ENCODE results near the gene OBSCN. TPM values are rescaled to one million over a fixed set of nuclear protein-coding genes. Genes with fewer than 3 reads are reported as not detected.
"Not testable (repeated sequence)": the region's sequence is repeated elsewhere in the genome, so short reads cannot be mapped to it uniquely, and the experiment has no call there.

Gene OBSCN
- polyA plus RNA-seq, 4 donors, result 16.5 to 49.7 (median 34.5) TPM

- no peak for DNase-seq (ENCODE audit: low read depth in 4 of 4, low spot score in 2 of 4)
These were observed 22.2 kb upstream of the OBSCN start for GRCh38 chr1:228185641-228185965.

DNA sequence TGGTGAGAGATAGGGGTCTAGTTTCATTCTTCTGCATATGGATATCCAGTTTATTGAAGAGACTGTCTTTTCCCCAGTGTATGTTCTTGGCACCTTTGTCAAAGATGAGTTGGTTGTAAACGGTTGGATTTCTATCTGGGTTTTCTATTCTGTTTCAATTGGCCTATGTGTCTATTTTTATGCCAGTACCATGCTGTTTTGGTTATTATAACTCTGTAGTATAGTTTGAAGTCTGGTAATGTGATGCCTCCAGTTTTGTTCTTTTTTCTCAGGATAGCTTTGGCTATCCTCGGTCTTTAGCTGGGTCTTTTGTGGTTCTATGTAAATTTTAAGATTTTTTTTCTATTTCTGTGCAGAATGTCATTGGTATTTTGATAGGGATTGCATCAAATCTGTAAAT, 19.6 kb upstream of the OBSCN start:
- DNase-seq (ENCODE audit: low read depth in 4 of 4, low spot score in 2 of 4), result not testable (repeated sequence)

DNA sequence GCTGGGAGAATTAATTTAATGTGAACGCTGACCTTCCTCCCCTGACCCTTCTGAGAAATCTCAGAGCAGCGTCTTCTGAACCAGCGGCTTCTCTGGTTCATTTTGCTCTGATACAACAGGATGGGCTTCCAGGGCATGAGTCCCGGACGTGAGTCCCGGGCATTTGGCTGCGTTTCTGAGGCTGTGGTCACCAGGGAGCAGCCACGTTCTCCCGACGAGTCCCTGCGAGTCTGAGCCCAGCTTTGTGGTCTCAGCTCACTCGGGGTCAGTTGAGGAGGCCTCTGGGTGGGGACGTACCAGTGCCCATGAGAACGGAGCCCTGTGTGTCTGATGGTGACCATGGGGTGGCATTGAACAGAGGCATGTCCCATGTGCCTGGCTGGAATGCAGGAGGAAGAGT, 17.7 kb upstream of the OBSCN start:
- no peak for DNase-seq (ENCODE audit: low read depth in 4 of 4, low spot score in 2 of 4)

DNA sequence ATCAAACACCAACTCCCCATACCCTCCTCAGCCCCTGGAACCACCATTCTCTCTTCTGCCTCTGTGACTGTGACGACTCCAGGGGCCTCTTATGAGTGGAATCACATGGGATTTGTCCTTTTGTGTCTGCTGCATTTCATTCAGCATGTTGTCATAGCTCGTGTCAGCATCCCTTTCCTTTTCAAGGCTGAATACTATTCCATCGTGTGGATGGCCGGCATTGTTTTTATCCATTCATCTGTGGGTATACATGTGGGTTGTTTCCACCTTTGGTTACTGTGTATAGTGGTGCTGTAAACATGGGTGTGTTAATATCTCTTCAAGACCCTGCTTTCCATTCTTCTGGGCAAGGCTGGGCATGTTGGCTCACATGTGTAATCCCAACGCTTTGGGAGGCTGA, 17.1 kb upstream of the OBSCN start:
- no peak for DNase-seq (ENCODE audit: low read depth in 4 of 4, low spot score in 2 of 4)

- no peak for DNase-seq (ENCODE audit: low read depth in 4 of 4, low spot score in 2 of 4)
These were observed 13.4 kb upstream of the OBSCN start for GRCh38 chr1:228194436-228194835.

DNA sequence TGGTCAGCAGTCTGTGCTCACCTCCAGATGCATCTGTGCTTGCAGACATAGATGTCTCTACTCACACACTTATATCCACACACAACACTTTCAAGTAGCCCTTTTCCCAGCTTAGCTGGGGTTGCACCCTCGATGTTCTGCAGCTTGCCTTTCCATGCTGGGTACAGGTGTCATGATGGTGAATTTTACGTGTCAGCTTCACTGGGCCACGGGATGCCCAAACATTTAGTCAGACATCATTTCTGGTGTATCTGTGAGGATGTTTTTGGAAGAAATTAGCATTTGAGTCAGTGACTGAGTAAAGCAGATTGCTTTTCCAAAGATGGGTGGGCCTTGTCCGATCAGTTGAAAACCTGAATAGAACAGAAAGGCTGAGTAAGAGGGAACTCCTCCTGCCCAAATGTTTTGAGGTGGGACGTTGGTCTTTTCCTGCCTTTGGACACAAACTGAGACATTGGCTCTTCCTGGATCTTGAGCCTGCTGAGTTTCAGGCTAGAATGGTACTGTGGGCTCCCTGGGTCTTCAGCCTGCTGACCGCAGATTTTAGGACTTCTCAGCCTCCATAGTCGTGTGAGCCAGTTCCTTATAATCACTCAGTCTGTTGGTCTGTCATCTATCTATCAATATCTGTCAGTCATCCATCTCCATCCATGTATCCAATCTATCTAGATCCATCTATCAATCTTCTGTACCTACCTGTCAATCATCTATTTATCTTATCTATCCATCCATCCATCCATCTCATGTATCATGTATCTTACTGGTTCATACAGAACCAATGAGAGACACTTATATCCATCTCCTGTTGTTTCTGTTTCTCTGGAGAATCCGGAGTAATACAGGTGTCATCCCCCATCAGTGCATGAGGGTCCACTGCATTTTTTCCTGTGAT, 12.7 kb upstream of the OBSCN start:
- no peak for DNase-seq (ENCODE audit: low read depth in 4 of 4, low spot score in 2 of 4)

DNA sequence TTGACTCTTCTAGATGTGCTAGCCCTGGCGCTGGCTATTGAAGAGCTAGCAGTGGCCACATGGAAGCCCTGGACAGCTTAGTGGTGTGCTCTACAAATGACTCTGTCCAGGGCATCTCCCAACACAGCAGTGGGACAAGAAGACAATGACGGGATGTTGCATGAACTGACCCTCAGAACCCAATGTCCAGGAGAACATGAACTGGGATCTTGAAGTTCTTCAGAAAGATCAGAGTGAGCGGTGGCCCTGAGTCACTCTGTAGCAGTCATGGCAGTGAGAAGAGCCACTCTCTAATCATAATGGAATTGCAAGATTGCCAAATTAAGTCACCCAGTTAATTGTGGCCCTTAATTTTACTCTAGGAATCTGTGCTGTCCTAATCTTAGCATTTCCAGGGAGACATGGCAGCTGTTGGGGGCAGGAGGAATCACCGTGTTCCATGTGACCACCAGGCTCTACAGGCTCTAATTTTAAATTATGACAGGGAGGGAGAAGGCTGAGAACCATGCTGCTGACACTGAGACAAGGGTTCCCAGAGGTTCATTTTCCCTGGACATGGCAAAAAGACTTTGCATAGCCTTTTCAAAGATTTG, 10.2 kb upstream of the OBSCN start:
- DNase-seq (ENCODE audit: low read depth in 4 of 4, low spot score in 2 of 4), result no peak

- no peak for DNase-seq (ENCODE audit: low read depth in 4 of 4, low spot score in 2 of 4)
These were observed 8.8 kb upstream of the OBSCN start for GRCh38 chr1:228198977-228199590.

GRCh38 chr1:228204958-228205357, 2.9 kb upstream of the OBSCN start:
- no peak for DNase-seq (ENCODE audit: low read depth in 4 of 4, low spot score in 2 of 4)

GRCh38 chr1:228205526-228206436, 2.1 kb upstream of the OBSCN start:
- DNase-seq (ENCODE audit: low read depth in 4 of 4, low spot score in 2 of 4), result no peak

- no peak for DNase-seq (ENCODE audit: low read depth in 4 of 4, low spot score in 2 of 4)
These were observed 1.1 kb upstream of the OBSCN start for GRCh38 chr1:228206582-228207351.

DNA sequence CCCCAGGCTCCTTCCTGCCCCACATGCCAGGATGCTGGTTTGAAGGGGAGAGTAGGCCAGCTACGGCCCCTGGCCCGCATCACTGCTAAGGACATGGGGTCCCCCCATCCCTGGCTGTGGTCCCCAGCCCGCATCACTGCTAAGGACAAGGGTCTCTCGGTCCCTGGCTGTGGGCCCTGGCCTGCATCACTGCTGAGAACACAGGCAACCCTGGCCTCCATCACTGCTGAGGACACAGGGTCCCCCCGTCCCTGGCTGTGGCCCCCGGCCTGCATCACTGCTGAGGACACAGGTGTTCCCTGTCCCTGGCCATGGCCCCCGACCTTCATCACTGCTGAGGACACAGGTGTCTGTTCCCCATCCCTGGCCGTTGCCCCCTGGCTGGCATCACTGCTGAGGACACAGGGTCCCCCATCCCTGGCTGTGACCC, 448 bp upstream of the OBSCN start:
- no peak for DNase-seq (ENCODE audit: low read depth in 4 of 4, low spot score in 2 of 4)

DNA sequence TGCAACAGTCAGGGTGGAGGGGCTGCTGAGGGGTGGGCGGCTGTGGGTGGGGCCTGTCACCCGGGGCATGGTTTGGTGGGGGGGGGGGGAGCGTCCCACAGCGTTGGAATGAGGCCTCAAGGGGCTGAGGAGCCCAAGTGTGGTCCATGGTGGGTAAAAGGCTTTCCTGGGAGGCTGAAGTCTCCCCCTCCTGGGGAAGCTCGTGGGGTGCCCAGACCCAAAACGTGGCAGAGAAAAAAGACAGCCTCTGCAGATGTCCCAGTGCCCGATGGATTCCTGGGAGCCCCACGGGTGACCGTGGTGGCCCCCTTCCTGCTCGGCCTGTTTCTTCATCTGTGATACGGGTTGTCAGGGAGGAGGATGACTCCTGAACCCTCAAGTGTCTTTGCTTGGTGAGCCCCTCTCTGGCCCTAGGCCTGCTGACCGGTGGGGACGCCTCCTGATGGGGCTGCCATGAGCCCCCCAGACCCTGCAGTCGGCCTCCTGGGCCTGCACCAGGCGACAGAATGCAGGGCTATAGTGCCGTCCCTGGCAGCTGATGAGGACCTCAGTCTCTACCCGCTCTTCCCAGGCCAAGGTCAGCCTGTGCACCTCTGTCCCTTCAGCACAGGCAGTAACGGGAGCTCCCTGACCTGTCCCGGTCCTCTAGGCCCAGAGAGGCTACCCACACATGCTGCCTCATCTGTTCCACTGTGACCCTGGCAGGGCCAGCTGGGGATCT, 1.1 kb downstream of the OBSCN start:
- DNase-seq (ENCODE audit: low read depth in 4 of 4, low spot score in 2 of 4), result no peak

DNA sequence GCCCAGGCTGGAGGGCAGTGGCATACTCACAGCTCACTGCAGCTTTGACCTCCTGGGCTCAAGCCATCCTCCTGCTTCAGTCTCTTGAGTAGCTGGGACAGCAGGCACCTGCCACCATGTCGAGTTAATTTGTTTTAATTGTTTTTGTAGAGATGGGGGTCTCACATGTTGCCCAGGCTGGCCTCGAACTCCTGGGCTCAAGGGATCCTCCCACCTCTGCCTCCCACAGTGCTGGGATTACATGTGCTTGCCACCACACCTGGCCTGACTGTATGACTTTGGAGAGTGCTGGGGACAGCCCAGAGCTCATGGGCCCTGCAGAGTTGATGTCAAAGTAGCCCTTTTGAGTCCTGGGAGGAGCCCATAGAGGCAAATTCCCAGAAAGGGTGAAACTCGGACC, 1.8 kb downstream of the OBSCN start:
- no peak for DNase-seq (ENCODE audit: low read depth in 4 of 4, low spot score in 2 of 4)

DNA sequence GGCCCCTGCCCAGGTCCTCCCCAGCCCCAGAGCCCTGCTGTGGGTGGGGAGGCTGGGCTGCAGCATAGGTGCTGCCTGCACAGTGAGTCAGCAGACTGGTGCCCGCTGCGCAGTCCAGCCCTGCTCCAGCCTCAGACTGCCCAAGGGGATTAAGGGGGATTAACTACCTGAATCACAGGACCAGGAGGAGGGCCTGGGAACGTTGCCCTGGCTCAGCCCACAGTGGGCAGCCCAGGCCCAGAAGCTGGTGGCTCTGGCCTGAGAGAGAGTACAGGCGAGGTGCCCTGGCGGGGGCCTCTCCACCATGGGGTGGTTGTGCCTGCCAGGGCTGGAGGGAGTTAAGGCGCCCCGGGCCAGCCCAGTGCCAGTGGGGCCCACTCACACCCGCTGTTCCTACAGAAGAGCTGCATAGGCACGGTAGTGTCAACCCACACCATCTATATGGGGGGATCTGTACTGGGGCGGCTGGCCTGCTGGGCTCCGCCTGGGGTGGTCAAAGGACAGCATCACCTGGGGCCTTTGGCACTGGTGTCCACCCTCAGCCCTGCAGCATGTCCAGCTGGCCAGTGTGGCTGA, 2.3 kb downstream of the OBSCN start:
- DNase-seq (ENCODE audit: low read depth in 4 of 4, low spot score in 2 of 4), result no peak

GRCh38 chr1:228210712-228211530, 3.1 kb downstream of the OBSCN start:
- DNase-seq (ENCODE audit: low read depth in 4 of 4, low spot score in 2 of 4), result no peak

DNA sequence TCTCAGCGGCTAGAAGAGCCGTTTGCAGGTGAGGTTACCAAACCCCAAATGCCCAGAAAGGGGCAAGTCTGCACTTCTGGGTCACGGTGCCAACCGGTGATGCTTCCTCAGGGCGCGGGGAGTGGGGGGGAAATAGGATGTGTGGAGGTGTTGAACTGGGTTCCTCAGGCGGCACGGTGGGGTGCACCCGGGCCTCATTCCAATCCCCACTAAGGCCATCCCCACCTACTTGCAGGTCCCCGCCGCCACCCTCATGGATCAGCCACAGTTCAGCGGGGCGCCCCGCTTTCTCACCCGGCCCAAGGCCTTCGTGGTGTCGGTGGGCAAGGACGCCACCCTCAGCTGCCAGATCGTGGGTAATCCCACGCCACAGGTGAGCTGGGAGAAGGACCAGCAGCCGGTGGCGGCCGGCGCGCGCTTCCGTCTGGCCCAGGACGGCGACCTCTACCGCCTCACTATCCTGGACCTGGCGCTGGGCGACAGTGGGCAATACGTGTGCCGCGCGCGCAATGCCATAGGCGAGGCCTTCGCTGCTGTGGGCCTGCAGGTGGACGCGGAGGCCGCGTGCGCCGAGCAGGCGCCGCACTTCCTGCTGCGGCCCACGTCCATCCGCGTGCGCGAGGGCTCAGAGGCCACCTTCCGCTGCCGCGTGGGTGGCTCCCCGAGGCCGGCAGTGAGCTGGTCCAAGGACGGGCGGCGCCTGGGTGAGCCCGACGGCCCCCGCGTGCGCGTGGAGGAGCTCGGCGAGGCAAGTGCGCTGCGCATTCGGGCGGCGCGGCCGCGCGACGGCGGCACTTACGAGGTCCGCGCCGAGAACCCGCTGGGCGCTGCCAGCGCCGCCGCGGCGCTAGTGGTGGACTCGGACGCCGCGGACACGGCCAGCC, 3.9 kb downstream of the OBSCN start:
- DNase-seq (ENCODE audit: low read depth in 4 of 4, low spot score in 2 of 4), result no peak
